Gastrocnemius medialis (tissue), 4 donors: ENCODE measurements around the gene SUMF1. TPM values are rescaled to one million over a fixed set of nuclear protein-coding genes. Genes with fewer than 3 reads are reported as not detected.
A peak's percentile ranks its signal among the peaks of the same experiment; 100 is the strongest.

Experiments
- ATAC-seq, 2 donors: fragments of 150-250 bp; one replicate each; pipeline ENCODE4 v1.9.1; 2016
- DNase-seq, 2 donors: peaks; one replicate each; pipeline ENCODE4 v3.0.0-alpha.2; 2019
- H3K27ac ChIP-seq, 4 donors: fragments of 200-600 bp; sonication (generic); 1 replicate in 1 of 4; 2 replicates in 3 of 4; pipeline ENCODE4 v1.5.1; 2016 to 2018; ENCODE audit warnings: mild to moderate bottlenecking in 2 of 4, moderate library complexity in 1 of 4
- H3K27me3 ChIP-seq, 3 donors: fragments of 200-600 bp; sonication (generic) in 2 of 3; 1 replicate in 1 of 3; 2 replicates in 2 of 3; pipeline versions ENCODE4 v1.5.1 to v1.6.0; 2016 to 2019; ENCODE audit warnings: mild to moderate bottlenecking in 1 of 3, moderate library complexity in 1 of 3
- H3K36me3 ChIP-seq, 2 donors: fragments of 200-600 bp; sonication (generic) in 1 of 2; one replicate each; pipeline ENCODE4 v1.5.1; 2017 to 2018
- H3K4me1 ChIP-seq, 2 donors: fragments of 200-600 bp; sonication (generic) in 1 of 2; one replicate each; pipeline ENCODE4 v1.5.1; 2016 to 2017; ENCODE audit warnings: mild to moderate bottlenecking in 2 of 2
- H3K4me3 ChIP-seq, 4 donors: fragments of 200-600 bp; sonication (generic) in 3 of 4; 1 replicate in 1 of 4; 2 replicates in 3 of 4; pipeline ENCODE4 v1.5.1; 2016 to 2019; ENCODE audit warnings: mild to moderate bottlenecking in 2 of 4
- H3K9me3 ChIP-seq, 3 donors: fragments of 200-600 bp; sonication (generic) in 2 of 3; 1 replicate in 1 of 3; 2 replicates in 2 of 3; pipeline ENCODE4 v1.5.1; 2016 to 2019
- CTCF ChIP-seq, 5 experiments: fragments of 450-650 bp in 3 of 5; fragments of 200-600 bp in 2 of 5; sonication (generic) in 2 of 5; IDR thresholded peaks in 4 of 5; conservative IDR thresholded peaks in 1 of 5; 1 replicate in 4 of 5; 2 replicates in 1 of 5; pipeline ENCODE4 v1.5.1; 2016 to 2019; ENCODE audit warnings: antibody characterized with exemption in 5 of 5, mild to moderate bottlenecking in 3 of 5, moderate library complexity in 3 of 5
- POLR2A ChIP-seq, 2 donors: fragments of 450-650 bp; IDR thresholded peaks; one replicate each; pipeline ENCODE4 v1.6.1; 2017; ENCODE audit warnings: antibody characterized with exemption in 2 of 2, mild to moderate bottlenecking in 2 of 2, moderate library complexity in 2 of 2
- in situ Hi-C, 4 donors: fragments of 200-750 bp; cut with MboI; loops; one replicate each; pipeline versions ENCODE4 v1.15.0 to v1.8.0; 2017; ENCODE audit warnings: low sequenced_read_pairs in 4 of 4
- intact Hi-C: fragments of 100-400 bp; cut with DNase I; formaldehyde crosslinking; loops from one replicate; pipeline ENCODE4 v1.15.1; 2023; ENCODE audit warnings: low total_unique reads
- total RNA-seq, 4 donors: library from RNA; depleted of rRNA; stranded (reverse); fragments of >200 nt; gene quantifications; one replicate each; pipeline versions ENCODE4 v1.1.0 to v1.2.3, GENCODE V29; 2016

SUMF1 gene
- total RNA-seq, 4 donors from 2014 or later: 4.4 to 9.4 (median 7.6) TPM

DNA sequence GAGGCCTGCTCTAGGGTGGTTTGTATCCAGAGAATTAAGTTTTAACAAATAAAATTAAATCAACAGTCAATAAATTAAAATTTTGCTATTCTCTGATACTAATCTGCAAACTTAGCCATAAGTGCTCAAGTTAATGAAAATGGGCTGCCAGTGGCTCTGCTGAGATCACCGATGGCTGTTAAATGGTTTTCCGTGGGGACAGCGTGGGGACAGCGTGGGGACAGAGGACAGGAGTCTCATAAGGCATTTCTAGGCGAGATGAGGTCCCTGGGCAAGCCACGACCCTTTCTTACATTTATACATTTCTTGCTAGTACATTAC, 110.9 kb downstream of the SUMF1 start:
- DNase-seq (no peak), ATAC-seq (no peak)
- Histone ChIP-seq H3K4me1 (no peaks in the 10 kb centered on the region), H3K27ac (no peak overlapping the region), H3K4me3 (no peak overlapping the region), H3K36me3 (no peaks in the 10 kb centered on the region), H3K9me3 (no peaks in the 10 kb centered on the region), H3K27me3 (no peaks in the 10 kb centered on the region)
- intact Hi-C loops: loop anchor here (10.0 kb wide), 1 partner anchor 109 kb away; the partner anchor contains the start of gene SUMF1
- no peak for TF ChIP-seq POLR2A (IDR thresholded peaks at IDR 0.05)
- no peak for TF ChIP-seq CTCF (IDR thresholded peaks at IDR 0.05 in 4 of 5, conservative IDR thresholded peaks at IDR 0.05 in 1 of 5)
- in situ Hi-C loops: loop anchor here in 1 of 4 donors (10.0 kb wide), 1 partner anchor 279 kb away; no protein-coding TSS in a partner anchor

DNA sequence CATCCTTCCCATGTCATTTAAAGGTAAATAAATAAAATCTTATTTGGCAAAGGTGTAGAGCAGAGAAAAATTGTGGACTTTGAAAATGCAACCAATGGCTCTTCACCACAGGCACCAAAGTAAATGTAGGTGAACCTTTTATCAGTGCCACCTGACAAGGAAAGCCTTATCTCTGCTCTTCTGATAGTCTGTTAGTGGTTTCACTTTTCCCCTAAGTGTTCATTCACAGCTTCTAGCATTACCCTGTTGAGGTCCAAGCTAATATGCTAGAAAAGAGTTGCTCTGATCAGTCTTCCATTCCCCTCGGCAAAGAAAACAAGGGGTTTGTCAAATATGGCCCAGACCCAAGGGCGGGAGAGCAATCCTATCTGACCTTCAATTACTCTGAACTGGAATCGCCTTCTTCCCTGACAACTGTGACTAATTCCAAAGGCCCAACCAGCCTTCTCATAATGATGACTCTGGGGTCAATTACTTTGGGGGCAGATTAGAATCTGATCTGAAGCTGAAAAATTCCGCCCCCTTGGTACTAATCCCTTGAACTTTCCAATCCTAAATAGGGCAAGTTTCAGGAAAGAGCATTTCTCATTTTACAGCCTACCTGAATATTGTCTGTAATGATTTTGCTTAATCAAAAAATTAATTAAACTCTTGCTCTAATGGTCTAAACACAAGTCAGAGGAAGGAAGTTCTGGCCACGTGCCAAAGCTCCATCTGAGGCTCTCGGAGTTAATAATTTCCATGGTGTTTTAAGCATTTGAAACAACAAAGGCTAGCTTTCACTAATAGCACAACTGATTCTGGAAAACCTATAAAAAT, 111.5 kb downstream of the SUMF1 start:
- Histone ChIP-seq H3K27me3 (no peaks in the 10 kb centered on the region), H3K36me3 (no peaks in the 10 kb centered on the region), H3K4me3 (no peak overlapping the region), H3K4me1 (no peaks in the 10 kb centered on the region), H3K9me3 (no peaks in the 10 kb centered on the region), H3K27ac (peak overlapping the region in 1 of 4 donors; percentile 10)
- in situ Hi-C loops: loop anchor here in 1 of 4 donors (10.0 kb wide), 1 partner anchor 279 kb away; no protein-coding TSS in a partner anchor
- ATAC-seq (no peak), DNase-seq (no peak)
- TF ChIP-seq POLR2A (IDR thresholded peaks at IDR 0.05) (no peak), CTCF (IDR thresholded peaks at IDR 0.05 in 4 of 5, conservative IDR thresholded peaks at IDR 0.05 in 1 of 5) (no peak)
- intact Hi-C loops: loop anchor here (10.0 kb wide), 1 partner anchor 109 kb away; the partner anchor contains the start of gene SUMF1

DNA sequence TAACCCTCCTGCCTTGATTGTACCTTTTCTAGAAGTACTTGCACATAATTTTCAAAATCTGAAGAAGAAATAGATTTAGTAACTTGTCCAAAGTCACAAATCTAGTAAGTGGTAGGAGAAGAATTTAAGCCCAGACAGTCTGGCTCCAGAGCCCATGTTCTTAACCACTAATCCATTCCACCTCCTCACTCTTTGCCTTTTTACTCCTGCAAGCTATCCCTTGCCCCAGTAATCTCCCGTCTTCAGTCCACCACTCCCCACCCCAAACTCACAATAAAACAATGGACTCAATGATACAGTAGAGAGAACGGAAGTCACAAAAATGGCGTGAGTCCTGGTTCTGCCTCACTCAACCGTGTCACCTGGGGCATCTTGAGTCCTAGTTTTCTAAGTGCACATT, 115.2 kb downstream of the SUMF1 start:
- ATAC-seq (no peak), DNase-seq (no peak)
- in situ Hi-C loops: loop anchor here (5.0 to 10.0 kb wide), 3 partner anchors 280 to 285 kb away; no protein-coding TSS in a partner anchor
- H3K9me3 ChIP-seq: no peaks in the 10 kb centered on the region
- no peaks in the 10 kb centered on the region for H3K36me3 ChIP-seq
- H3K4me1 ChIP-seq: no peaks in the 10 kb centered on the region
- intact Hi-C loops: loop anchor here (1.0 to 10.0 kb wide), 2 partner anchors 113 to 281 kb away; partner anchors contain the start of gene SUMF1
- H3K27me3 ChIP-seq: no peaks in the 10 kb centered on the region
- no peak overlapping the region for H3K4me3 ChIP-seq
- no peak overlapping the region for H3K27ac ChIP-seq
- TF ChIP-seq POLR2A (IDR thresholded peaks at IDR 0.05): no peak
- TF ChIP-seq CTCF (IDR thresholded peaks at IDR 0.05 in 4 of 5, conservative IDR thresholded peaks at IDR 0.05 in 1 of 5): no peak

DNA sequence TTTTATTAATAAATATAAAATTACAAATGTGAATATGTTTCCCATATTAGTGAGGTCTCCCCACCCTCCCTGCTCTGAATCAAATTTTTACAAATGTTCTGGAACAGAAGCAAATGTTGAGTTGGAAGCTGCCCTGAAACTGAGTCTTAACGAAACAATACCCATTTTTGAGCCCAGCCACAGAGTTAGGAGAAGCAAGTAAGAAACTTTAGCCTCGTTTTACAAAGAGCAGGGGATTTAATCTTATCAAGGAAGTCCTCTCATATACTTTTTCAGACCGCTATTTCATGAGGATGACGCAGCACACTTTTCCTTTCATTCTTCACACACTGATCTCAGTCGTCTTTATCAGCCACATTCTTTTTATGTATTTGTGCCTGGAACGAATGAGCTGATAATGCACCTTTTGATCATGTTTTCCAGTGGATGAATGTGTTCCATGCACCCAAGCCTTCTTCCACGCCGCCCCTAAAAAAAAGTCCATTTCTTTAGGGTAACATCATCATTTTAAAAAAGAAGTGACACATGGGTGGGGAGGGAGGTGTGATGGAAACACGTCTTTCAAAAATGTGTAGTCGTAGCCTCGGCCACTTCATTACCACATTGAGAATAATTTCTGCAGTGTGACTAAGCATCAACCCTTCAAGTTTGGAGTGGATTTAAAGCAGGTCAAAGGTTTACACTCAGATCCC, 115.8 kb downstream of the SUMF1 start:
- TF ChIP-seq POLR2A (IDR thresholded peaks at IDR 0.05): no peak
- TF ChIP-seq CTCF (IDR thresholded peaks at IDR 0.05 in 4 of 5, conservative IDR thresholded peaks at IDR 0.05 in 1 of 5): no peak
- H3K9me3 ChIP-seq: no peaks in the 10 kb centered on the region
- in situ Hi-C loops (loop anchor here (5.0 to 10.0 kb wide), 3 partner anchors 281 to 286 kb away; no protein-coding TSS in a partner anchor), intact Hi-C loops (loop anchor here (1.0 to 10.0 kb wide), 2 partner anchors 113 to 282 kb away; partner anchors contain the start of gene SUMF1)
- no peaks in the 10 kb centered on the region for H3K36me3 ChIP-seq
- no peaks in the 10 kb centered on the region for H3K27me3 ChIP-seq
- H3K4me1 ChIP-seq: no peaks in the 10 kb centered on the region
- H3K4me3 ChIP-seq: peak overlapping the region in 2 of 4 donors; percentile 26 to 27
- ATAC-seq: peak; percentile 35 to 42
- peak overlapping the region in 1 of 4 donors; percentile 35 for H3K27ac ChIP-seq
- no peak for DNase-seq
